ENCODE measurements around the gene LYPD6B.

The LYPD6B gene

GRCh38 chr2:149170911-149171310 lies 132.4 kb downstream of the LYPD6B start:
- H3K4me2 ChIP-seq (ENCODE audit: low read depth, low read length, poor library complexity, severe bottlenecking): no peak overlapping the region
- no peaks in the 10 kb centered on the region for H3K9me2 ChIP-seq (replicated peaks; ENCODE audit: insufficient read depth, low read length)
- no peaks in the 10 kb centered on the region for H3F3A ChIP-seq (ENCODE audit: insufficient read depth)
- H3K9ac ChIP-seq (ENCODE audit: low read length): no peak overlapping the region
- no peaks in the 10 kb centered on the region for H3K79me2 ChIP-seq (ENCODE audit: insufficient read depth, low read length)
- no peak overlapping the region for H2AFZ ChIP-seq (ENCODE audit: low read depth, low read length, severe bottlenecking)
- H3K4me3 ChIP-seq (ENCODE audit: insufficient read depth, low read length, poor library complexity, severe bottlenecking): no peak overlapping the region
- H3K27me3 ChIP-seq (ENCODE audit: low read length): no peaks in the 10 kb centered on the region
- H3K36me3 ChIP-seq (ENCODE audit: low read length): peaks cover 12% of the 10 kb centered on the region; the same call in 1 of the 2 replicates
- no peak overlapping the region for H3K27ac ChIP-seq (ENCODE audit: low read depth, low read length)
- H3K9me3 ChIP-seq (ENCODE audit: insufficient read depth, low read length): 0 out of 2 replicates have a peak, but pooled peaks cover 5% of the 10 kb centered on the region
- no peaks in the 10 kb centered on the region for H4K20me1 ChIP-seq (ENCODE audit: low read depth, low read length)
- TF ChIP-seq CTCF (IDR thresholded peaks at IDR 0.05; ENCODE audit: insufficient read depth, low read length, poor library complexity, severe bottlenecking) (no peak), EZH2phosphoT487 (conservative IDR thresholded peaks at IDR 0.05; ENCODE audit: low read length) (no peak)

- no peaks in the 10 kb centered on the region for H3F3A ChIP-seq (ENCODE audit: insufficient read depth)
- H3K36me3 ChIP-seq (ENCODE audit: low read length): peaks cover 12% of the 10 kb centered on the region; the same call in 1 of the 2 replicates
- H3K9ac ChIP-seq (ENCODE audit: low read length): no peak overlapping the region
- H3K4me3 ChIP-seq (ENCODE audit: insufficient read depth, low read length, poor library complexity, severe bottlenecking): no peak overlapping the region
- H3K27ac ChIP-seq (ENCODE audit: low read depth, low read length): no peak overlapping the region
- no peaks in the 10 kb centered on the region for H3K27me3 ChIP-seq (ENCODE audit: low read length)
- no peaks in the 10 kb centered on the region for H4K20me1 ChIP-seq (ENCODE audit: low read depth, low read length)
- no peak overlapping the region for H3K4me2 ChIP-seq (ENCODE audit: low read depth, low read length, poor library complexity, severe bottlenecking)
- TF ChIP-seq CTCF (IDR thresholded peaks at IDR 0.05; ENCODE audit: insufficient read depth, low read length, poor library complexity, severe bottlenecking) (no peak), EZH2phosphoT487 (conservative IDR thresholded peaks at IDR 0.05; ENCODE audit: low read length) (no peak)
- H3K79me2 ChIP-seq (ENCODE audit: insufficient read depth, low read length): no peaks in the 10 kb centered on the region
- H2AFZ ChIP-seq (ENCODE audit: low read depth, low read length, severe bottlenecking): no peak overlapping the region
- H3K9me2 ChIP-seq (replicated peaks; ENCODE audit: insufficient read depth, low read length): no peaks in the 10 kb centered on the region
- H3K9me3 ChIP-seq (ENCODE audit: insufficient read depth, low read length): 0 out of 2 replicates have a peak, but pooled peaks cover 5% of the 10 kb centered on the region
These were observed 134.7 kb downstream of the LYPD6B start for GRCh38 chr2:149173220-149173619.

- no peaks in the 10 kb centered on the region for H4K20me1 ChIP-seq (ENCODE audit: low read depth, low read length)
- no peaks in the 10 kb centered on the region for H3F3A ChIP-seq (ENCODE audit: insufficient read depth)
- no peak overlapping the region for H2AFZ ChIP-seq (ENCODE audit: low read depth, low read length, severe bottlenecking)
- H3K36me3 ChIP-seq (ENCODE audit: low read length): 0 out of 2 replicates have a peak, but pooled peaks cover 5% of the 10 kb centered on the region
- H3K9me2 ChIP-seq (replicated peaks; ENCODE audit: insufficient read depth, low read length): no peaks in the 10 kb centered on the region
- H3K9me3 ChIP-seq (ENCODE audit: insufficient read depth, low read length): 0 out of 2 replicates have a peak, but pooled peaks cover 5% of the 10 kb centered on the region
- no peak for TF ChIP-seq CTCF (IDR thresholded peaks at IDR 0.05; ENCODE audit: insufficient read depth, low read length, poor library complexity, severe bottlenecking)
- no peak for TF ChIP-seq EZH2phosphoT487 (conservative IDR thresholded peaks at IDR 0.05; ENCODE audit: low read length)
- no peak overlapping the region for H3K4me2 ChIP-seq (ENCODE audit: low read depth, low read length, poor library complexity, severe bottlenecking)
- no peak overlapping the region for H3K4me3 ChIP-seq (ENCODE audit: insufficient read depth, low read length, poor library complexity, severe bottlenecking)
- no peak overlapping the region for H3K9ac ChIP-seq (ENCODE audit: low read length)
- H3K27me3 ChIP-seq (ENCODE audit: low read length): no peaks in the 10 kb centered on the region
- no peak overlapping the region for H3K27ac ChIP-seq (ENCODE audit: low read depth, low read length)
- H3K79me2 ChIP-seq (ENCODE audit: insufficient read depth, low read length): no peaks in the 10 kb centered on the region
These were observed 137.5 kb downstream of the LYPD6B start for GRCh38 chr2:149175956-149176355.
